RWPE1 (cell line): ENCODE results near the gene TM4SF20.

ENCODE experiments used
- CTCF ChIA-PET: fragments of 350-600 bp; sonication (Branson Sonifier 250); formaldehyde crosslinking; extraction: SDS; loops from one replicate; lab custom pipeline; 2021; lab: Yijun Ruan, JAX
- POLR2A ChIA-PET: fragments of 400-600 bp; formaldehyde crosslinking; extraction: SDS; loops from one replicate; lab custom pipeline; 2020; ENCODE audit warnings: antibody characterized with exemption; ENCODE audit not compliant: low non-redundant PET; lab: Yijun Ruan, JAX
- DNase-seq: peaks from one replicate; pipeline ENCODE4 v3.0.0; 2012; ENCODE audit warnings: low spot score
- H3K27ac ChIP-seq: fragments of 450-650 bp; 2 replicates; pipeline ENCODE4 v1.5.1; 2017
- TF ChIP-seq, protein P1 (sequence below): fragments of 450-650 bp; conservative IDR thresholded peaks from 2 replicates; pipeline ENCODE4 v1.5.1; 2017; ENCODE audit warnings: low read depth, mild to moderate bottlenecking

TM4SF20 gene

GRCh38 chr2:227377467-227378351 is 1.4 kb downstream of the TM4SF20 start:
- H3K27ac ChIP-seq = no peak overlapping the region
- TF ChIP-seq, protein P1, sequence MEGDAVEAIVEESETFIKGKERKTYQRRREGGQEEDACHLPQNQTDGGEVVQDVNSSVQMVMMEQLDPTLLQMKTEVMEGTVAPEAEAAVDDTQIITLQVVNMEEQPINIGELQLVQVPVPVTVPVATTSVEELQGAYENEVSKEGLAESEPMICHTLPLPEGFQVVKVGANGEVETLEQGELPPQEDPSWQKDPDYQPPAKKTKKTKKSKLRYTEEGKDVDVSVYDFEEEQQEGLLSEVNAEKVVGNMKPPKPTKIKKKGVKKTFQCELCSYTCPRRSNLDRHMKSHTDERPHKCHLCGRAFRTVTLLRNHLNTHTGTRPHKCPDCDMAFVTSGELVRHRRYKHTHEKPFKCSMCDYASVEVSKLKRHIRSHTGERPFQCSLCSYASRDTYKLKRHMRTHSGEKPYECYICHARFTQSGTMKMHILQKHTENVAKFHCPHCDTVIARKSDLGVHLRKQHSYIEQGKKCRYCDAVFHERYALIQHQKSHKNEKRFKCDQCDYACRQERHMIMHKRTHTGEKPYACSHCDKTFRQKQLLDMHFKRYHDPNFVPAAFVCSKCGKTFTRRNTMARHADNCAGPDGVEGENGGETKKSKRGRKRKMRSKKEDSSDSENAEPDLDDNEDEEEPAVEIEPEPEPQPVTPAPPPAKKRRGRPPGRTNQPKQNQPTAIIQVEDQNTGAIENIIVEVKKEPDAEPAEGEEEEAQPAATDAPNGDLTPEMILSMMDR = no peak
- ChIA-PET CTCF (interaction anchor here (0.6 kb wide), 1 partner anchor 219 kb away, joined by 4 read pairs; no protein-coding TSS in a partner anchor), POLR2A (no interaction called here)
- DNase-seq = no peak

DNA sequence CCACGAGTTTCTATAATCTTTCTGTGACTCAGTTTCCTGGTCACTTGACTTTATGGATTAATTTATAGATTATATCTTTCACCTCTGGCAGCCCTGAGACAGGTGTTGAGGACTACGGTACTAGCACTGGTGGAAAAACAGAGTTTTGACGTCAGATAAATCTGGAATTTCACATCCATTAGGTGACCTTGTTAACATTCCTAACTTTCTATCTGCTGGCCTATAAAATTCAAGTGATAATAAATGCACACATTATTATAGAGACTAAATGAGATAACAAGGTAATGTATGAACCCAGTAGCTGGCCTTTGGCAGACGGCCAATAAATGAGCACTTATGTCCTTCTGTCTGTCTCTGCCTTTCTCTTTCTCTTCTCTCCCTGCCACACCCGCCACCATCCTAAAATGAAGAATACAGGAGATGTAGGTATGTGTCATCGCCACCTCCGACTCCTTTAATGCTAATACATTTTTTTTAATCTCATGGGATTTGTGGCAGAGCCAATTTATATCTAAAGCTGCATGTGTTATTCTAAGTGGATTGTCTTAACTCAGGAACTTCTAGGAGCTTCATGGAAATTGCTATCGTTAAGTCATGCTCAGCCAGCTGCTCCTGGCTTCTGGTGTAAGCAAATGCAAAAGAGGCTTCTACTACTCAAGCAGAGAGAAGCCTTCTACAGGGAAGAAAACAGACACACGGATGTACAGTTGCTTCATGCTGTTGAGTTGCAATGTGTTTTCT is 2.3 kb downstream of the TM4SF20 start:
- CTCF ChIA-PET = interaction anchor here (0.6 kb wide), 1 partner anchor 220 kb away, joined by 4 read pairs; no protein-coding TSS in a partner anchor
- no peak for DNase-seq
- POLR2A ChIA-PET = no interaction called here
- no peak overlapping the region for H3K27ac ChIP-seq
- TF ChIP-seq, protein P1 = no peak

- no peak for DNase-seq
- H3K27ac ChIP-seq = no peak overlapping the region
- ChIA-PET POLR2A (no interaction called here), CTCF (no interaction called here)
- TF ChIP-seq, protein P1 = no peak
Observed at GRCh38 chr2:227374158-227374557, 4.9 kb downstream of the TM4SF20 start.

GRCh38 chr2:227373389-227373788 is 5.7 kb downstream of the TM4SF20 start:
- no peak for DNase-seq
- H3K27ac ChIP-seq = no peak overlapping the region
- CTCF ChIA-PET = interaction anchor here (0.6 kb wide), 1 partner anchor 22 kb away, joined by 3 read pairs; no protein-coding TSS in a partner anchor
- POLR2A ChIA-PET = no interaction called here
- TF ChIP-seq, protein P1 = no peak

- TF ChIP-seq, protein P1 = no peak
- no peak overlapping the region for H3K27ac ChIP-seq
- no peak for DNase-seq
- POLR2A ChIA-PET = no interaction called here
- CTCF ChIA-PET = no interaction called here
Observed at GRCh38 chr2:227370791-227371312, 8.3 kb downstream of the TM4SF20 start.

- DNase-seq = no peak
- POLR2A ChIA-PET = no interaction called here
- TF ChIP-seq, protein P1 = no peak
- H3K27ac ChIP-seq = no peak overlapping the region
- CTCF ChIA-PET = no interaction called here
Observed at GRCh38 chr2:227370092-227370491, 9.0 kb downstream of the TM4SF20 start.
